Tibial nerve (tissue), 3 donors: ENCODE data around the gene SLC45A2.

Source experiments
- CTCF ChIP-seq, 5 experiments: fragments of 200-600 bp in 3 of 5; fragments of 450-650 bp in 2 of 5; sonication (generic) in 3 of 5; IDR thresholded peaks; one replicate each; pipeline ENCODE4 v1.5.1; 2016 to 2019; ENCODE audit warnings: antibody characterized with exemption in 5 of 5, mild to moderate bottlenecking in 3 of 5, moderate library complexity in 2 of 5
- POLR2A ChIP-seq, 2 donors: fragments of 450-650 bp; IDR thresholded peaks; one replicate each; pipeline ENCODE4 v1.6.1; 2017; ENCODE audit warnings: antibody characterized with exemption in 2 of 2, mild to moderate bottlenecking in 2 of 2, moderate library complexity in 2 of 2

GRCh38 chr5:33921002-33921401 is 63.5 kb downstream of the SLC45A2 start:
- TF ChIP-seq POLR2A (IDR thresholded peaks at IDR 0.05), result no peak
- no peak for TF ChIP-seq CTCF (IDR thresholded peaks at IDR 0.05)
